GM18870 (cell line): ENCODE measurements around the gene SLCO2A1.

ENCODE experiments used
- ATAC-seq: cut with Tn5 transposase; IDR thresholded peaks from one replicate; pipeline ENCODE4 v1.9.1; 2021; ENCODE audit warnings: moderate library complexity; ENCODE audit not compliant: unreplicated experiment

The SLCO2A1 gene

GRCh38 chr3:133915685-133916658, 113.8 kb downstream of the SLCO2A1 start:
- no peak for ATAC-seq

DNA sequence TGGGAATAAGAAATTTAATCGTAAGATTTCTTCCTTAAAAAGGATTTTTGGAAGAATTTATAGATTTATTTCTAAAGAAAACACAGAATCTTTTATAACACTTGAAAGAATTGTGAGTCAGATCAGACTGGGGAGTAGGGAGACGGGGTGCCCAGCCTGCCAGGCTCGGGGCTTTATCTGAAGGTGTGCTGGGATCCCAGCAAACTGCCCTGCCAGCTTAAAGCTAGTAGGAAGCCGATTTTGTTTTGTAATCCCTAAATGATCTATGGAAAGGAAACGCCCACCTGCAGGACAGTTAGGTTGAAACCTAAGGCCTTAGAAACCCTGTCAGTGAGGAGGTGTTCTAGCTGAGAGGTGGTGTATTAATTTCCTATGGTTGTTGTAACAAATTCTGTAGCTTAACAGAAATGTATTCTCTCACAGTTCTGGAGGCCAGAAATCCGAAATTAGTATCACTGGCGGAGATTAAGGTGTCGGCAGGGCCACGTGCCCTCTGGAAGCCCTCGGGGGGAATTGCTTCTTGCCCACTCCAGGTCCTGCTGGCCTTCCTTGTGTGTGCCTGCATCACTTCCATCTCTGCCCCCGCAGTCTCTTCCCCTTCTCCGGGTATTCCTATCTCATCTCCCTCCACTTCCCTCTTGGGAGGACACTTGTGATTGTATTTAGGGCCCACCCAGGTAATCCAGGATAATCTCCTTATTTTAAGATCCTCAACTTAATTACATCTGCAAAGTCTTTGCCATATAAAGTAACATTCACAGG, 114.7 kb downstream of the SLCO2A1 start:
- ATAC-seq = no peak

- ATAC-seq = no peak
Observed at GRCh38 chr3:133910422-133910821, 119.3 kb downstream of the SLCO2A1 start.

- ATAC-seq = no peak
Observed at GRCh38 chr3:133905376-133905775, 124.3 kb downstream of the SLCO2A1 start.

GRCh38 chr3:133901847-133902246, 127.9 kb downstream of the SLCO2A1 start:
- ATAC-seq = no peak

DNA sequence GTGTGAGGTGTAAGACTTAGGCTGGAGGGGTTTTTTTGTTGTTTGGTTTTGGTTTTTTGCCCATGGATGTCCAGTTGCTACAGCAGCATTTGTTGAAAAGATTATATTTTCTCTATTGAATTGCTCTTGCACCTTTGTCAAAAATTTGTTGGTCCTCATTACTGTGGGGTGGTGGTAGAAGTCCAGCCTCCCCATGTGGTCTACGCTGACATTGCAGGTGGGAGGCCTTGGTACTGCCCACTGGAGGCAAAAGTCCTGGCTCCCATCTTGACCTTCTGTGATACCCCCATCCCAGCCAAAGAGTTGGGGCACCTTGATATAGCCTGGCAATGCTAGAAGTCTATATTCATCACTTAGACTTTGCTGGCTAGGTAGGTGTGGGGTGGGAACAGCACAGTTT, 128.6 kb downstream of the SLCO2A1 start:
- no peak for ATAC-seq

GRCh38 chr3:133899311-133899710, 130.4 kb downstream of the SLCO2A1 start:
- ATAC-seq = no peak

GRCh38 chr3:133897547-133897946, 132.2 kb downstream of the SLCO2A1 start:
- no peak for ATAC-seq

DNA sequence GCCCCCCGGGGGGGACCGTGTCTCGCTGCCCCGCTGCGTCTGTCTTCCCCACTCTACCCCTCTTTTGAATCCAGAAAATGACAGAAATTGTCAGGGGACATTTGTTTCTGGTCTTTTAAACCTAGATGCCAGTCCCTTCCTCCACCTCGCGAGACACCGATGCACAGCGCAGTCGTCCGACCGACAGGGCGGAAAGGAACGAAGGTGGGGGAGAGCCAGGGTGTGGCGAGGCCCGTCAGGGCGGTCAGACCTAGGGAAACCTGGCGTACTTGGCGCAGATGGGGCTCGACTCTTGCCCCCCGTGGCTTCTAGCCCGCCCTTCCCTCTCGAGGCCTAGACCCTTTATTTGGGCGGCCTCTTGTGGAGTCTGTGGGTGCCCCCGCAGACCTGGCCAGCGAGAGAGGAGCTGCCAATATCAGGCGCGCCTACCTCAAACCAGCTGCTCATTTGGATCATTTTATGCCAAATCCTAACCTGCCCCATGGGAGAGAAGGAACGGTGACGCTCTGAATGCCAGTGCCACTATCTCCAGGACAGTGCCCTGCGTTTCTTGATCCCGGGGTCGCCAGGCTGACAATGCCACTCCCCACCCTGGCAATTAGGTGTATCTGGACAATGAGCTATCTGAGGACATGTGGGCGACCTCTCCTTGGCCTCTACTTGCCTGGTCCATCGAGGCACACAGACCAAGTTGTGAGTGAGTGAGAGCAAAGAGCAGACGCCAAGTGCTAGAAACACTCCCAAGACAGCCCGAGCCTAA, 133.5 kb downstream of the SLCO2A1 start:
- ATAC-seq = no peak

GRCh38 chr3:133895208-133896001, 134.3 kb downstream of the SLCO2A1 start, which contains the start of gene RAB6B:
Gene RAB6B (minus strand): TSS chr3:133895882. CDS start chr3:133895466, 416 bp downstream.
- ATAC-seq = no peak

DNA sequence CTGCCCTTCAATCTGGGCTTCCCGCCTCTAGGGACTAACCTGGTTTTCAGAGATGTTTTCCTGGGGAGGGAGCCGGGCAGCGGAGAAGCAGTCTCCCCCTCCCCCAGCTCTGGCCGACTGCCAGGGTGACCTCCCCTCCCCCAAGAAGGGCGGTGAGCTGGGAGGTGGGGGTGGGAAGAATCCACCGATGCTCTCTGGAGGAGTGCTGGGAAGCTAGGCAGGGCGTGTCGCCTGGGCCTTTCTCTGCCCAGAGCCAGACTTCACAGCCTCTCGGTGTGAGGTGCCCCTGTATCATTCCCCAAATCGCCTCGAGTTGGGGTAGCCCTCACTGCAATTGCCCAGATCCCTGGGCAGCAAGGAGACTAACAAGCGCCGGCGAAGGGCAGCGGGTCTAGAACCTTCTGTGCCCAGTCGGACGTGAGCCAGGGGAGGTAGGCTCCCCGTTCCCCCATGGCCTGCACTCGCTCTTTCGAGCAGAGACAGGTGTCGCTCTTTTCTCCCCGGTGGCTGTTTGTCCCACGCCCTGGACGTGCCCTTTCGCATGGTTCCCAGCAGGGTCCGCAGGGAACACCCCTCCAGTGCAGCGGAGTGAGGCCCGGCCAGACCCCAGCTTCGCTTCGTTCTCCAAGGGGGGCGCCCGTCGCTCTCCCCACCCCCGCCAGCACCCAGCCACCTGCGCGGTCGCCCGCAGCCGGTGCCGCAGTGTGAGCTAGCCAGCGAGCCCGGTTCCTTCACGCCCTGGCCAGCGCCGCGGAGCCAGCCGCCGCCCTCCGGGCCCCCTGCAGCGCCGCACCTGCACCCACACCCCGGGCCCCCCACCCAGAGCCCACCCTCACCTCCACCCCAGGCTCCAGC, 135.1 kb downstream of the SLCO2A1 start:
- ATAC-seq = no peak

DNA sequence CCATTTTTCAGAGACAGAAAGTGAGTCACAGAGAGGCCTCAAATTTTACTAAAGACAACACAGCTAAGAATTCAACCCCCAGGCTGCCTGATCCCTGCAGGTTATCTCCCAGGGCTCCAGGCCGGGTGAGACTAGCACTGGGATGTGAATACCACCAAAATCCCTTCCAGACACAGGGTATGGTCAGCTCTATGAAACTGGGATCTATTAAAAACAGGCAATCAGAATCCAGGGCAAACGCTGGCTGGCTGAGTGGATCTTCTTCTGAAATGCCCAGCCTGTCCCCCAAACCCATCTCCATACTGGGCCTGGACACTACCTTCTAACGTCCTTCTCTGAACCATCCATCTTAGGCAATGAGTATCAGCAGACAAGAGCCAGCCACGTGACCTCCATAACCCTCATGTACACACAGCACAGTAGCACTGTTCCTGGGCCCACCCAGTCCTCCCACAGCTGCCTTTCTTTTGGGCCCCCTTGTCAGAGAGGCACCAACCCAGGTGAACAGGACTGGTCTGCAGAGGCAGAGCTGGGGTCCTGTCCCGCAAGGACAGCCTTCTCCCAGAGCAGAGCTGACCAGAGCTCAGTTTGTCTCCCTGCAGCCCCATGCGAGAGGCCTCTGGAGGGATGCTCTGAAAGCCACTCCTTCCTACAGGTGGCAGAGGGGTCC, 135.9 kb downstream of the SLCO2A1 start:
- ATAC-seq = no peak

GRCh38 chr3:133892541-133893231, 137.0 kb downstream of the SLCO2A1 start:
- no peak for ATAC-seq

GRCh38 chr3:133891662-133892378, 137.9 kb downstream of the SLCO2A1 start:
- ATAC-seq = no peak

GRCh38 chr3:133890972-133891644, 138.6 kb downstream of the SLCO2A1 start:
- no peak for ATAC-seq

DNA sequence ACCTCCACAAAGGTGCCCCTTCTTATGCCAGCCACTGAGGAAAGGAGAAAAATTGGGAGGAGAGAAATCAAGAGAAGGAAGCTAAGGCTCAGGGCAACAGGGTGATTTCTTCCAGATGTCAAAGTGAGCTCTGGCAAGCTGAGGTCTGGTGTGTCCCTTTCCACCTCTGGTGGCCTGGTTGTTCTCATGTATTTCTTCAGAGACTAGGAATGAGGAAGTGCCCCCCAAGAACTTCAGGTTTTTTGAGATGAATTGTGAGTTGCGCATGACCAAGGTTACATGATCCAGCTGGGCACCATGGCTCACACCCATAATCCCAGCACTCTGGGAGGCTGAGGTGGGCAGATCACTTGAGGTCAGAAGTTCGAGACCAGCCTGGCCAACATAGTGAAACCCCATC, 139.7 kb downstream of the SLCO2A1 start:
- no peak for ATAC-seq

GRCh38 chr3:133888726-133889340, 140.9 kb downstream of the SLCO2A1 start:
- no peak for ATAC-seq
